Activated CD8-positive, alpha-beta T cell treated with anti-CD3 and anti-CD28 coated beads for 36 hours (primary cell): ENCODE data around the gene DCAF5. TPM values are rescaled to one million over a fixed set of nuclear protein-coding genes. Genes with fewer than 3 reads are reported as not detected.

Source experiments
- ATAC-seq: fragments of 200-7000 bp; cut with Tn5 transposase; one replicate; pipeline ENCODE4 v1.10.0; 2021; ENCODE audit warnings: mild to moderate bottlenecking, moderate library complexity
- CTCF ChIA-PET: fragments of 350-600 bp; sonication (Branson Sonifier 250); formaldehyde crosslinking; loops from one replicate; lab custom pipeline; 2021; ENCODE audit warnings: antibody characterized with exemption; lab: Charles Lee
- POLR2A ChIA-PET: fragments of 350-600 bp; sonication (Branson Sonifier 250); formaldehyde crosslinking; loops from one replicate; lab custom pipeline; 2021; ENCODE audit warnings: antibody characterized with exemption; lab: Charles Lee
- DNase-seq: peaks from one replicate; pipeline ENCODE4 v3.0.0-alpha.2; 2020
- H3K27ac Mint-ChIP-seq: one replicate; pipeline ENCODE4 v1.8.0; 2021; ENCODE audit warnings: mild to moderate bottlenecking, mixed read lengths
- H3K27me3 Mint-ChIP-seq: one replicate; pipeline ENCODE4 v1.8.0; 2021; ENCODE audit warnings: mixed read lengths
- H3K36me3 Mint-ChIP-seq: one replicate; pipeline ENCODE4 v1.8.0; 2021; ENCODE audit warnings: low read depth, mixed read lengths
- H3K4me1 Mint-ChIP-seq: one replicate; pipeline ENCODE4 v1.8.0; 2021; ENCODE audit warnings: low read depth, mixed read lengths
- H3K4me3 Mint-ChIP-seq: one replicate; pipeline ENCODE4 v1.8.0; 2021; ENCODE audit warnings: mild to moderate bottlenecking, moderate library complexity, mixed read lengths
- H3K9me3 Mint-ChIP-seq: one replicate; pipeline ENCODE4 v1.8.0; 2021; ENCODE audit warnings: mixed read lengths
- intact Hi-C: fragments of 100-400 bp; cut with micrococcal nuclease; formaldehyde crosslinking; loops from one replicate; pipeline ENCODE4 v1.10.0; 2022
- total RNA-seq, 2 experiments: library from RNA; stranded (reverse); gene quantifications; one replicate each; pipeline ENCODE4 v1.2.3, GENCODE V29; 2021
- TF ChIP-seq, protein P1 (sequence below): fragments of 200-600 bp; IDR thresholded peaks from one replicate; pipeline ENCODE4 v1.8.0; 2022; ENCODE audit warnings: antibody characterized with exemption, mild to moderate bottlenecking

Gene DCAF5
- total RNA-seq, 2 experiments from 2014 or later: 34.3 to 36.5 TPM

GRCh38 chr14:69090187-69090789 lies 62.6 kb downstream of the DCAF5 start:
- intact Hi-C loops: loop anchor here (5.0 kb wide), 1 partner anchor 178 kb away; no protein-coding TSS in a partner anchor
- TF ChIP-seq, protein P1, sequence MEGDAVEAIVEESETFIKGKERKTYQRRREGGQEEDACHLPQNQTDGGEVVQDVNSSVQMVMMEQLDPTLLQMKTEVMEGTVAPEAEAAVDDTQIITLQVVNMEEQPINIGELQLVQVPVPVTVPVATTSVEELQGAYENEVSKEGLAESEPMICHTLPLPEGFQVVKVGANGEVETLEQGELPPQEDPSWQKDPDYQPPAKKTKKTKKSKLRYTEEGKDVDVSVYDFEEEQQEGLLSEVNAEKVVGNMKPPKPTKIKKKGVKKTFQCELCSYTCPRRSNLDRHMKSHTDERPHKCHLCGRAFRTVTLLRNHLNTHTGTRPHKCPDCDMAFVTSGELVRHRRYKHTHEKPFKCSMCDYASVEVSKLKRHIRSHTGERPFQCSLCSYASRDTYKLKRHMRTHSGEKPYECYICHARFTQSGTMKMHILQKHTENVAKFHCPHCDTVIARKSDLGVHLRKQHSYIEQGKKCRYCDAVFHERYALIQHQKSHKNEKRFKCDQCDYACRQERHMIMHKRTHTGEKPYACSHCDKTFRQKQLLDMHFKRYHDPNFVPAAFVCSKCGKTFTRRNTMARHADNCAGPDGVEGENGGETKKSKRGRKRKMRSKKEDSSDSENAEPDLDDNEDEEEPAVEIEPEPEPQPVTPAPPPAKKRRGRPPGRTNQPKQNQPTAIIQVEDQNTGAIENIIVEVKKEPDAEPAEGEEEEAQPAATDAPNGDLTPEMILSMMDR: peak; percentile 78
- Mint-ChIP-seq H3K9me3 (no peaks in the 10 kb centered on the region), H3K36me3 (peaks cover 13% of the 10 kb centered on the region), H3K4me1 (peaks cover 24% of the 10 kb centered on the region), H3K4me3 (no peak overlapping the region), H3K27me3 (no peaks in the 10 kb centered on the region), H3K27ac (no peak overlapping the region)
- POLR2A ChIA-PET: interaction anchor here (0.8 kb wide), 1 partner anchor 142 kb away, joined by 3 read pairs; no protein-coding TSS in a partner anchor
- CTCF ChIA-PET: interaction anchor here (0.8 to 4.4 kb wide), 23 partner anchors 9 to 246 kb away, joined by 3 to 59 read pairs (median 4); partner anchors contain the start of gene ACTN1
- DNase-seq (peak; percentile 51), ATAC-seq (peak; percentile 74)

- TF ChIP-seq, protein P1: no peak
- ATAC-seq: no peak
- DNase-seq: no peak
- ChIA-PET POLR2A (no interaction called here), CTCF (interaction anchor here (0.7 to 4.4 kb wide), 10 partner anchors 11 to 178 kb away, joined by 3 to 59 read pairs (median 4); partner anchors contain the start of gene ACTN1)
- Mint-ChIP-seq H3K36me3 (peaks cover 13% of the 10 kb centered on the region), H3K9me3 (no peaks in the 10 kb centered on the region), H3K4me1 (peaks cover 17% of the 10 kb centered on the region), H3K4me3 (no peak overlapping the region), H3K27ac (no peak overlapping the region), H3K27me3 (no peaks in the 10 kb centered on the region)
- intact Hi-C loops: no loop called here
Observed at GRCh38 chr14:69089046-69089445, 63.9 kb downstream of the DCAF5 start.

GRCh38 chr14:69088586-69088985 lies 64.3 kb downstream of the DCAF5 start:
- TF ChIP-seq, protein P1: no peak
- Mint-ChIP-seq H3K27me3 (no peaks in the 10 kb centered on the region), H3K9me3 (no peaks in the 10 kb centered on the region), H3K27ac (no peak overlapping the region), H3K4me1 (peaks cover 15% of the 10 kb centered on the region), H3K4me3 (no peak overlapping the region), H3K36me3 (peaks cover 14% of the 10 kb centered on the region)
- no peak for DNase-seq
- intact Hi-C loops: no loop called here
- ChIA-PET POLR2A (no interaction called here), CTCF (interaction anchor here (0.7 to 4.4 kb wide), 5 partner anchors 11 to 177 kb away, joined by 3 to 59 read pairs (median 8); no protein-coding TSS in a partner anchor)
- peak; percentile 26 for ATAC-seq

GRCh38 chr14:69087061-69087461 lies 65.9 kb downstream of the DCAF5 start:
- POLR2A ChIA-PET: no interaction called here
- Mint-ChIP-seq H3K4me3 (no peak overlapping the region), H3K36me3 (peaks cover 17% of the 10 kb centered on the region)

DNA sequence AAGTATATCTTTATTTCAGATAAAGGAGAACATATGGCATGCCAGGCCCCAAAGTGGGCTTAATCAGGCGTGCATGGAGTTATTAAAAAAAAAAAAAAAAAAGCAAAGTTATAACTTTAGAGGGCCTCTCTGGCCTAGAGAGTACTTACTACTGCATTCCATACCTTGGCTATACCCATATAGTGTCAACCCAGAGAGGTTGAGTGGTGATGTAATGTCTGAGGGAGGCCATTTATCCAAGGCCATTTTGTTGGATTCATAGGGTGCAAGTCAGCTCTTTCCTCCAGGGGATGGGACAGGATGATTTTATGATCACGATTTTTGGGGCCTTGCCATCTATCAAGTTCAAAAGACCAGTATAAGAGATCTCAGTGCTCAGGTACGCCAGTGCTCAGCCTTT lies 66.4 kb downstream of the DCAF5 start:
- CTCF ChIA-PET: no interaction called here
- no peaks in the 10 kb centered on the region for H3K9me3 Mint-ChIP-seq
- DNase-seq (no peak), ATAC-seq (no peak)
- no peaks in the 10 kb centered on the region for H3K27me3 Mint-ChIP-seq
- POLR2A ChIA-PET: no interaction called here
- H3K27ac Mint-ChIP-seq: no peak overlapping the region
- TF ChIP-seq, protein P1: no peak
- peaks cover 13% of the 10 kb centered on the region for H3K4me1 Mint-ChIP-seq
- H3K4me3 Mint-ChIP-seq: no peak overlapping the region
- peaks cover 19% of the 10 kb centered on the region for H3K36me3 Mint-ChIP-seq
- intact Hi-C loops: no loop called here

More at GRCh38 chr14:69087061-69087461, 65.9 kb downstream of the DCAF5 start:
- intact Hi-C loops: no loop called here
- CTCF ChIA-PET: no interaction called here
- H3K27me3 Mint-ChIP-seq: no peaks in the 10 kb centered on the region
- ATAC-seq: no peak
- DNase-seq: no peak
- no peak overlapping the region for H3K27ac Mint-ChIP-seq
- H3K4me1 Mint-ChIP-seq: peaks cover 13% of the 10 kb centered on the region
- TF ChIP-seq, protein P1: no peak
- H3K9me3 Mint-ChIP-seq: no peaks in the 10 kb centered on the region
